ENCODE measurements around the gene UGT2A1.
"Not testable (repeated sequence)": the region's sequence is repeated elsewhere in the genome, so short reads cannot be mapped to it uniquely, and the experiment has no call there.

UGT2A1 gene

GRCh38 chr4:69653147-69653546, at the start of gene UGT2A1:
Gene UGT2A1 (minus strand): TSS chr4:69653247. CDS start chr4:69647644, 5,603 bp downstream.
- no peak for DNase-seq

GRCh38 chr4:69702201-69702600, 49.2 kb upstream of the UGT2A1 start:
- no peak for DNase-seq

- DNase-seq: no peak
Measured at GRCh38 chr4:69701696-69702095, 48.6 kb upstream of the UGT2A1 start.

- DNase-seq: no peak
Measured at GRCh38 chr4:69697536-69698242, 44.6 kb upstream of the UGT2A1 start.

- DNase-seq: no peak
Measured at GRCh38 chr4:69689599-69689998, 36.6 kb upstream of the UGT2A1 start.

GRCh38 chr4:69684804-69685203, 31.8 kb upstream of the UGT2A1 start:
- no peak for DNase-seq

- no peak for DNase-seq
Measured at GRCh38 chr4:69668680-69669079, 15.6 kb upstream of the UGT2A1 start.

GRCh38 chr4:69664009-69664408, 11.0 kb upstream of the UGT2A1 start:
- DNase-seq: not testable (repeated sequence)

- peak in 1 of 2 experiments; percentile 5 for DNase-seq
Measured at GRCh38 chr4:69661130-69661803, 8.2 kb upstream of the UGT2A1 start.

- DNase-seq: no peak
Measured at GRCh38 chr4:69658133-69658532, 5.1 kb upstream of the UGT2A1 start.

- no peak for DNase-seq
Measured at GRCh38 chr4:69656653-69657158, 3.7 kb upstream of the UGT2A1 start.

GRCh38 chr4:69650872-69651271, 2.2 kb downstream of the UGT2A1 start:
- DNase-seq: no peak

- no peak for DNase-seq
Measured at GRCh38 chr4:69649629-69650028, 3.4 kb downstream of the UGT2A1 start.

GRCh38 chr4:69649207-69649606, 3.8 kb downstream of the UGT2A1 start:
- no peak for DNase-seq

GRCh38 chr4:69642961-69643360, 10.1 kb downstream of the UGT2A1 start:
- no peak for DNase-seq

- DNase-seq: no peak
Measured at GRCh38 chr4:69640289-69640688, 12.8 kb downstream of the UGT2A1 start.

- DNase-seq: no peak
Measured at GRCh38 chr4:69639542-69639941, 13.5 kb downstream of the UGT2A1 start, which contains the start of gene UGT2A2. Gene UGT2A2 (minus strand): TSS chr4:69639642. CDS start chr4:69639640, 2 bp downstream.

GRCh38 chr4:69617083-69617694, 35.9 kb downstream of the UGT2A1 start:
- DNase-seq: no peak

GRCh38 chr4:69610484-69610883, 42.6 kb downstream of the UGT2A1 start:
- no peak for DNase-seq

- DNase-seq: no peak
Measured at GRCh38 chr4:69601065-69601464, 52.0 kb downstream of the UGT2A1 start.

GRCh38 chr4:69600013-69600412, 53.0 kb downstream of the UGT2A1 start:
- no peak for DNase-seq

- DNase-seq: no peak
Measured at GRCh38 chr4:69594382-69594781, 58.7 kb downstream of the UGT2A1 start.

- no peak for DNase-seq
Measured at GRCh38 chr4:69591364-69591763, 61.7 kb downstream of the UGT2A1 start.

- no peak for DNase-seq
Measured at GRCh38 chr4:69589884-69590283, 63.2 kb downstream of the UGT2A1 start.

Measured in stimulated activated CD4-positive, alpha-beta T cell treated with anti-CD3 and anti-CD28 coated beads, Interleukin-4, amount 100 ng/mL, for 4 hours (primary cell).